A673 (cell line): ENCODE measurements around the gene NEO1. TPM values are rescaled to one million over a fixed set of nuclear protein-coding genes. Genes with fewer than 3 reads are reported as not detected.
A peak's percentile ranks its signal among the peaks of the same experiment; 100 is the strongest.

Source experiments
- BruUV-seq: library from RNA; stranded (reverse); fragments of 400-500 nt; replicated peaks from 2 replicates; lab custom pipeline; 2021; lab: Mats Ljungman, UMichigan
- CTCF ChIA-PET: fragments of 300-600 bp; sonication (Branson Sonifier 250); formaldehyde crosslinking; loops from one replicate; lab custom pipeline; 2022; ENCODE audit warnings: antibody characterized with exemption; lab: Charles Lee
- POLR2A ChIA-PET: fragments of 300-600 bp; sonication (Branson Sonifier 250); formaldehyde crosslinking; loops from one replicate; lab custom pipeline; 2022; ENCODE audit warnings: antibody characterized with exemption; ENCODE audit not compliant: low non-redundant PET; lab: Charles Lee
- DNase-seq: peaks from one replicate; pipeline ENCODE4 v3.0.0-alpha.2; 2015; ENCODE audit warnings: low spot score
- H3K27ac ChIP-seq: fragments of 200-600 bp; sonication (generic); 2 replicates; pipeline ENCODE4 v1.5.1; 2016; ENCODE audit warnings: mixed run types, low read depth, mild to moderate bottlenecking, mixed read lengths, antibody characterized with exemption, low read length; ENCODE audit not compliant: poor library complexity, severe bottlenecking
- H3K27me3 ChIP-seq: fragments of 200-600 bp; sonication (generic); replicated peaks from 2 replicates; pipeline ENCODE4 v1.6.1; 2017; ENCODE audit warnings: mixed run types, low read depth, mild to moderate bottlenecking, mixed read lengths, antibody characterized with exemption, low read length; ENCODE audit not compliant: insufficient read depth, poor library complexity
- H3K36me3 ChIP-seq: fragments of 200-600 bp; sonication (generic); 2 replicates; pipeline ENCODE4 v1.6.1; 2016; ENCODE audit warnings: mixed run types, mild to moderate bottlenecking, mixed read lengths, antibody characterized with exemption, low read length; ENCODE audit not compliant: insufficient read depth, poor library complexity, severe bottlenecking
- H3K4me1 ChIP-seq: fragments of 200-600 bp; sonication (generic); 2 replicates; pipeline ENCODE4 v1.6.1; 2017; ENCODE audit warnings: mixed run types, mild to moderate bottlenecking, mixed read lengths, antibody characterized with exemption, low read length; ENCODE audit not compliant: insufficient read depth, poor library complexity, severe bottlenecking
- H3K4me3 ChIP-seq: fragments of 200-600 bp; sonication (generic); 2 replicates; pipeline ENCODE4 v1.5.1; 2016; ENCODE audit warnings: low read depth, mixed run types, mild to moderate bottlenecking, mixed read lengths, low read length; ENCODE audit not compliant: poor library complexity, severe bottlenecking
- H3K9me3 ChIP-seq: fragments of 200-600 bp; sonication (generic); 2 replicates; pipeline ENCODE4 v1.6.1; 2016; ENCODE audit warnings: mixed run types, low read depth, mild to moderate bottlenecking, mixed read lengths, antibody characterized with exemption, low read length; ENCODE audit not compliant: poor library complexity, severe bottlenecking
- EZH2 ChIP-seq: fragments of 200-600 bp; sonication (generic); IDR thresholded peaks from 2 replicates; pipeline ENCODE4 v1.6.1; 2017; ENCODE audit warnings: borderline replicate concordance, low read depth, mild to moderate bottlenecking, mixed read lengths, antibody characterized with exemption, low read length; ENCODE audit not compliant: poor library complexity, severe bottlenecking
- intact Hi-C: fragments of 100-400 bp; cut with micrococcal nuclease; formaldehyde crosslinking; loops from one replicate; pipeline ENCODE4 v1.10.0; 2022; ENCODE audit not compliant: unreplicated experiment
- total RNA-seq: library from RNA; stranded (reverse); gene quantifications from 2 replicates; pipeline ENCODE4 v1.2.3, GENCODE V29; 2021
- TF ChIP-seq, protein P1 (sequence below): fragments of 300-800, 200-600 bp; sonication (generic); conservative IDR thresholded peaks from 2 replicates; pipeline ENCODE4 v1.5.1; 2017; ENCODE audit warnings: low read depth, mild to moderate bottlenecking, antibody characterized with exemption, low read length, moderate library complexity, mixed read lengths

NEO1 gene
- total RNA-seq, 1 experiment from 2014 or later: 72.6 TPM

DNA sequence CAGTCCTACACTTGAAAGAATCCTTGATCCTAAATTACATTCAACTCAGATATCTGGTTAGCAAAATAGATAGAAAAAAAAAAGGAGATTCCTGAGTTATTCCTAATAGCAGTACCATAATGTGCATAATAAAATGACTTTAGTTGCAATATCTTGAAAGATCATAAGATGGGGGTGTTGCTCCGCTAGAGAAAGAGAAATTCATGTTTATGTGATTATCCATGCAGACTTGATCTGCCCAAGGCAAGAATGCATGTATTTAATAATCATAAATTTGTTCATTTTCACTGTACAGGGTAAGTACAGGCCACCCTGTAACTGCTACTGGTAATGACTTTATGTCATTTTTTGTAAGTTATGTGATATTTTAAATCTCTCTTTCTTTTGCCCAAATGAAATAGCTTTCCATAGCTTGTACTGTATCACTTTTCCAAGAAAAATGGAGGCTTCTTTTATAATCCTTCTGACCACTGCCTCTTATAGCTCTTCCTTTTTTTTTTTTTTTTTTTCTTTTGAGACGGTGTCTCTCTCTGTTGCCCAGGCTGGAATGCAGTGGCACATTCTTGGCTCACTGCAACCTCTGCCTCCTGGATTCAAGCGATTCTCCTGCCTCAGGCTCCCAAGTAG, 231.9 kb downstream of the NEO1 start:
- H3K36me3 ChIP-seq: peaks cover 12% of the 10 kb centered on the region
- intact Hi-C loops: no loop called here
- no TSS peak for BruUV-seq
- H3K9me3 ChIP-seq: no peaks in the 10 kb centered on the region
- H3K4me3 ChIP-seq: no peak overlapping the region
- POLR2A ChIA-PET: no interaction called here
- H3K27ac ChIP-seq: no peak overlapping the region
- no peaks in the 10 kb centered on the region for H3K27me3 ChIP-seq
- DNase-seq: peak; percentile 21
- CTCF ChIA-PET: interaction anchor here (0.6 kb wide), 1 partner anchor 275 kb away, joined by 5 read pairs; no protein-coding TSS in a partner anchor
- H3K4me1 ChIP-seq: no peaks in the 10 kb centered on the region
- TF ChIP-seq EZH2: no peak
- TF ChIP-seq, protein P1, sequence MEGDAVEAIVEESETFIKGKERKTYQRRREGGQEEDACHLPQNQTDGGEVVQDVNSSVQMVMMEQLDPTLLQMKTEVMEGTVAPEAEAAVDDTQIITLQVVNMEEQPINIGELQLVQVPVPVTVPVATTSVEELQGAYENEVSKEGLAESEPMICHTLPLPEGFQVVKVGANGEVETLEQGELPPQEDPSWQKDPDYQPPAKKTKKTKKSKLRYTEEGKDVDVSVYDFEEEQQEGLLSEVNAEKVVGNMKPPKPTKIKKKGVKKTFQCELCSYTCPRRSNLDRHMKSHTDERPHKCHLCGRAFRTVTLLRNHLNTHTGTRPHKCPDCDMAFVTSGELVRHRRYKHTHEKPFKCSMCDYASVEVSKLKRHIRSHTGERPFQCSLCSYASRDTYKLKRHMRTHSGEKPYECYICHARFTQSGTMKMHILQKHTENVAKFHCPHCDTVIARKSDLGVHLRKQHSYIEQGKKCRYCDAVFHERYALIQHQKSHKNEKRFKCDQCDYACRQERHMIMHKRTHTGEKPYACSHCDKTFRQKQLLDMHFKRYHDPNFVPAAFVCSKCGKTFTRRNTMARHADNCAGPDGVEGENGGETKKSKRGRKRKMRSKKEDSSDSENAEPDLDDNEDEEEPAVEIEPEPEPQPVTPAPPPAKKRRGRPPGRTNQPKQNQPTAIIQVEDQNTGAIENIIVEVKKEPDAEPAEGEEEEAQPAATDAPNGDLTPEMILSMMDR: peak; percentile 39

DNA sequence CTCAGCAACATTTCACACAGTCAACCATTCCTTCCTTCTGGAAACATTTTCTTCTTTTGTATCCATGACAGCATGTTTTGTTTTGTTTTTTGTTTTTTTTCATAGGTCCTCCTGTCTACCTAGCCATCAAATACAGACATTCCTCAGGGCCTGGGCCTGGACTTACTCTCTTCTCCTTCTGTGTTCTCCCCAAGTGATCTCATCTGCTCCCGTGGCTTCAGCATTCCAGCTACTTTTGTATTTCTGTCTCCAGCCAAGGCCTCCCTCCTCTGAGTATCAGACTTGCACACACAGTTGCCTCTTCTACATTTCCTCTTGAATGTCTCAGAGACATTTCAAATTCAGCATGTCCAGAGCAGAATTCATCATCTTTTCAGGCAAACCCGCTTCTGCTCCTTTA, 234.0 kb downstream of the NEO1 start:
- Histone ChIP-seq H3K4me1 (no peaks in the 10 kb centered on the region), H3K27me3 (no peaks in the 10 kb centered on the region), H3K9me3 (no peaks in the 10 kb centered on the region), H3K36me3 (peaks cover 17% of the 10 kb centered on the region), H3K4me3 (no peak overlapping the region), H3K27ac (no peak overlapping the region)
- TF ChIP-seq, protein P1: no peak
- TF ChIP-seq EZH2: no peak
- no TSS peak for BruUV-seq
- intact Hi-C loops: no loop called here
- CTCF ChIA-PET: no interaction called here
- POLR2A ChIA-PET: no interaction called here
- DNase-seq: no peak

DNA sequence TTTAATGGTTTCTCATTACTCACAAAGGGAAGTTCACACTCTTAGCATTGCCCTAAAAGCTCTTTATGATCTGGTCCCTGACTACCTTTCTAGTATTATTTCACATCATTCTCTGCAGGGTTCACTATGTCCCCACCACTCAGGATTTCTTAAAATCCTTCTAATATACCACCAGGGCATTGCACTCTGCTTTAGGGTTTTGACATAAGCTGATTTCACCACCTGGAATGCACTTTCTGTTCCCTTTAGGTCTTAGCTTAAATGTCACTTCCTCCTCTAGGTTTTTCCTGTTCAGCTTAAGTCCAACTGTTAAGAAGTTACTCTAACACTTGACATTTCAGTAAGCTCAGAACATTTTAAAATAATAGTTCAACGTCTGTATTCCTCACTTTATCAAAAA, 234.8 kb downstream of the NEO1 start:
- ChIA-PET CTCF (no interaction called here), POLR2A (no interaction called here)
- no peak for DNase-seq
- Histone ChIP-seq H3K4me3 (no peak overlapping the region), H3K9me3 (no peaks in the 10 kb centered on the region), H3K27ac (no peak overlapping the region), H3K36me3 (peaks cover 17% of the 10 kb centered on the region), H3K27me3 (no peaks in the 10 kb centered on the region), H3K4me1 (no peaks in the 10 kb centered on the region)
- intact Hi-C loops: no loop called here
- no peak for TF ChIP-seq EZH2
- TF ChIP-seq, protein P1: no peak
- no TSS peak for BruUV-seq
